Endothelial cell of umbilical vein (primary cell): ENCODE results near the gene CEP72. TPM values are rescaled to one million over a fixed set of nuclear protein-coding genes. Genes with fewer than 3 reads are reported as not detected.

Experiments used
- BruUV-seq: library from RNA; stranded (reverse); fragments of 400-500 nt; replicated peaks from 2 replicates; lab custom pipeline; 2021; lab: Mats Ljungman, UMichigan
- CTCF ChIA-PET: fragments of 300-600, 350-600 bp; sonication (Branson Sonifier 250); formaldehyde crosslinking; loops from one replicate; lab custom pipeline; 2021; ENCODE audit warnings: antibody characterized with exemption, inconsistent platforms; lab: Charles Lee
- POLR2A ChIA-PET: fragments of 300-600, 350-600 bp; sonication (Branson Sonifier 250); formaldehyde crosslinking; loops from one replicate; lab custom pipeline; 2021; ENCODE audit warnings: antibody characterized with exemption, inconsistent platforms; lab: Charles Lee
- DNase-seq: peaks from one replicate; pipeline ENCODE4 v3.0.0-alpha.2; 2011; ENCODE audit warnings: low read depth, low spot score
- FAIRE-seq: peaks from 2 replicates; lab custom pipeline; 2011; peaks lifted over from hg19 to GRCh38; lab: Jason Lieb, UNC
- H2AFZ ChIP-seq: 2 replicates; pipeline ENCODE4 v1.6.0; 2012; ENCODE audit warnings: low read depth, low read length, control low read depth, inconsistent platforms
- H3K27ac ChIP-seq: 2 replicates; pipeline ENCODE4 v1.5.1; 2011; ENCODE audit warnings: low read depth, mild to moderate bottlenecking, control low read depth, low read length, moderate library complexity; ENCODE audit not compliant: insufficient read depth
- H3K27me3 ChIP-seq, 2 experiments: 2 replicates each; pipeline versions ENCODE4 v1.6.0 to v1.6.1; 2011; ENCODE audit warnings: low read length in 2 of 2, mixed read lengths in 1 of 2; ENCODE audit not compliant: control insufficient read depth in 2 of 2, insufficient read depth in 2 of 2
- H3K36me3 ChIP-seq, 2 experiments: 2 replicates in 1 of 2; 3 replicates in 1 of 2; pipeline ENCODE4 v1.5.1; 2011; ENCODE audit warnings: low read length in 2 of 2, mild to moderate bottlenecking in 1 of 2, moderate library complexity in 1 of 2; ENCODE audit not compliant: control insufficient read depth in 2 of 2, insufficient read depth in 2 of 2; ENCODE audit errors: extremely low read depth in 1 of 2
- H3K4me1 ChIP-seq: 3 replicates; pipeline ENCODE4 v1.5.1; 2011; ENCODE audit warnings: mild to moderate bottlenecking, low read length; ENCODE audit not compliant: control insufficient read depth, insufficient read depth; ENCODE audit errors: extremely low read depth
- H3K4me2 ChIP-seq: 2 replicates; pipeline ENCODE4 v1.6.1; 2011; ENCODE audit warnings: low read length, control low read depth, mixed read lengths; ENCODE audit not compliant: insufficient read depth
- H3K4me3 ChIP-seq, 3 experiments: fragments of 200-600 bp in 1 of 3; sonication (generic), shearing (Covaris generic) in 1 of 3; replicated peaks in 1 of 3; 2 replicates each; pipeline ENCODE4 v1.5.1; 2011 to 2016; ENCODE audit warnings: control low read depth in 3 of 3, low read length in 3 of 3, mild to moderate bottlenecking in 2 of 3, inconsistent platforms in 1 of 3, low read depth in 1 of 3, moderate library complexity in 1 of 3; ENCODE audit not compliant: insufficient read depth in 1 of 3
- H3K79me2 ChIP-seq: 2 replicates; pipeline ENCODE4 v1.6.0; 2012; ENCODE audit warnings: low read length, inconsistent platforms; ENCODE audit not compliant: control insufficient read depth, insufficient read depth
- H3K9ac ChIP-seq: replicated peaks from 2 replicates; pipeline ENCODE3; 2011; ENCODE audit warnings: low read length, control low read depth; ENCODE audit not compliant: insufficient read depth; ENCODE audit errors: extremely low read depth
- H3K9me1 ChIP-seq: replicated peaks from 3 replicates; pipeline ENCODE4 v1.6.0; 2011; ENCODE audit warnings: mild to moderate bottlenecking, low read length; ENCODE audit not compliant: control insufficient read depth, insufficient read depth; ENCODE audit errors: extremely low read depth
- H3K9me3 ChIP-seq: replicated peaks from 2 replicates; pipeline ENCODE4 v1.5.1; 2012; ENCODE audit warnings: low read length, inconsistent platforms; ENCODE audit not compliant: control insufficient read depth, insufficient read depth
- H4K20me1 ChIP-seq: replicated peaks from 2 replicates; pipeline ENCODE3; 2011; ENCODE audit warnings: mild to moderate bottlenecking, low read length; ENCODE audit not compliant: control insufficient read depth, insufficient read depth; ENCODE audit errors: extremely low read depth
- GATA2 ChIP-seq: IDR thresholded peaks from 2 replicates; pipeline ENCODE4 v1.7.0; 2011; ENCODE audit warnings: low read depth, mild to moderate bottlenecking, moderate library complexity, mixed read lengths, low read length; ENCODE audit not compliant: insufficient read length, insufficient read depth
- POLR2A ChIP-seq: IDR thresholded peaks from 2 replicates; pipeline ENCODE4 v1.6.1; 2012; ENCODE audit warnings: low read depth, mild to moderate bottlenecking, control low read depth, low read length
- dilution Hi-C: fragments of 300-500 bp; cut with MboI; formaldehyde crosslinking; loops from one replicate; pipeline ENCODE4 v1.15.0; 2019; ENCODE audit warnings: low sequenced_read_pairs; ENCODE audit not compliant: extremely low pct_ligation_motif_present
- intact Hi-C: fragments of 100-400 bp; cut with micrococcal nuclease; formaldehyde crosslinking; loops from one replicate; pipeline ENCODE4 v1.10.0; 2022
- polyA plus RNA-seq, 4 experiments: library from polyadenylated mRNA; depleted of rRNA in 3 of 4; stranded (reverse) in 3 of 4; unstranded in 1 of 4; fragments of >200 nt; gene quantifications; 2 replicates each; pipeline versions ENCODE4 v1.2.1 to v1.2.3, GENCODE V29; 2011 to 2012; ENCODE audit warnings: missing spikeins in 1 of 4
- total RNA-seq: library from RNA; stranded (reverse); gene quantifications from 2 replicates; pipeline ENCODE4 v1.2.3, GENCODE V29; 2021

The CEP72 gene
- total and polyA plus RNA-seq, 2 donors (not counting 3 experiments of a cell fraction or from before 2014, with no cell fraction given): 2.9 to 9.5 TPM

DNA sequence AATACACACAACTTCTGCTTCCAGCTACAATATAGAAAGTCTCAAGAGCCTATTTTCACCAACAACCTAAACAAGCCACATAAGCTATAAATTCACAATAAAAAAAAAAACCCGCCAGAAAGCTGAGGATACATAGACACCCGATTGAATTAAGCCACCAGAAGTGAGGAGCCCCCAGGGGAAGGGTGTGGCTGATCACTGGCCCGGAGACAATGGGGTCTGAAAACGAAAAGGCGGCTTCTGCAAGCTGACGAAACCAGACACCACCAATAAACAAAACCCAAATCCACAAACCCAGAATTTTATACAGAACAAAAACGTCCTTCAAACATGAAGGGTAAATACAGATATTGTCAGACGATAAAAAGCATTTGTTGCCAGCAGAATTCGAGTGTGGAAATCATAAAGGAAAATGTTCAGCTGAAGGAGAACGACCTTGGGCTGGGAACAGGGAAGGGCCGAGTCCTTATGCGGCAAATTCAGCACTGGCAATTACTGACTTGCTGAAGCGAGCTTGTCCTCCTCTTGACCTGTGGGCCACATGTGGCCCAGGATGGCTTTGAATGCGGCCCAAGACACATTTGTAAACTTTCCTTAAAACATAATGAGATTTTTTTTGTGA lies 39.6 kb upstream of the CEP72 start:
- H3K9me1 ChIP-seq: no peaks in the 10 kb centered on the region
- no peaks in the 10 kb centered on the region for H4K20me1 ChIP-seq
- POLR2A ChIA-PET: no interaction called here
- H3K9me3 ChIP-seq: no peaks in the 10 kb centered on the region
- H3K27ac ChIP-seq: no peak overlapping the region
- no peaks in the 10 kb centered on the region for H3K4me1 ChIP-seq
- intact Hi-C loops: no loop called here
- peaks cover 7% of the 10 kb centered on the region in 2 experiments for H3K27me3 ChIP-seq
- CTCF ChIA-PET: no interaction called here
- dilution Hi-C loops: no loop called here
- H3K9ac ChIP-seq: no peak overlapping the region
- no peaks in the 10 kb centered on the region for H3K36me3 ChIP-seq
- no peaks in the 10 kb centered on the region for H3K79me2 ChIP-seq
- no peak overlapping the region for H3K4me2 ChIP-seq
- H3K4me3 ChIP-seq: no peak overlapping the region
- BruUV-seq: no TSS peak
- no peak overlapping the region for H2AFZ ChIP-seq
- no peak for TF ChIP-seq POLR2A
- FAIRE-seq (no peak), DNase-seq (no peak)

DNA sequence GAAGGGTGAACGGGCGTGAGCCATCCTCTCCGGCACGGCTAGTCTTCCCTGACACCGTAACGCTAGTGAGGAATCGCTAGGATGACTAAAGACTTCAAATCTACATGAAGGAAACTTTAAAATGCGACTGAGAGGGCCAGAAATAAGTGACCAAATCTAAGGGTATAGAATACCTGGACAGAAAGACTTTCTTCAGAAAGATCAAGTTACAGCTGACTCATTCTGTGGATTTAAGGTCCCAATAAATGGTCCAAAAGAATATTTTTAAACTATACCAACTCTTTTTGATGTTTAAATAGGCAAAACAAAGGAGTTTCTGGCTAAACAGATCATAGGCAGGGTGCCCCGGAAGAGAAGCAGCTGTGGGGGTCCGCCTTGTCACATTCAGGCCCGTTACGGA lies 38.9 kb upstream of the CEP72 start:
- DNase-seq: no peak
- Histone ChIP-seq H3K4me3 (no peak overlapping the region), H3K9ac (no peak overlapping the region), H3K4me2 (no peak overlapping the region), H3K36me3 (no peaks in the 10 kb centered on the region), H4K20me1 (no peaks in the 10 kb centered on the region), H3K27me3 (peaks cover 7% of the 10 kb centered on the region in 2 experiments), H3K79me2 (no peaks in the 10 kb centered on the region), H3K9me3 (no peaks in the 10 kb centered on the region), H3K9me1 (no peaks in the 10 kb centered on the region), H2AFZ (no peak overlapping the region), H3K4me1 (no peaks in the 10 kb centered on the region), H3K27ac (no peak overlapping the region)
- BruUV-seq: no TSS peak
- ChIA-PET CTCF (no interaction called here), POLR2A (no interaction called here)
- no peak for TF ChIP-seq GATA2
- no peak for TF ChIP-seq POLR2A
- FAIRE-seq: no peak
- intact Hi-C loops (no loop called here), dilution Hi-C loops (no loop called here)
